ENCODE results near the gene B9D1. TPM values are rescaled to one million over a fixed set of nuclear protein-coding genes. Genes with fewer than 3 reads are reported as not detected.

B9D1 gene
- total RNA-seq, 2 donors from 2014 or later: 10.4 to 53.4 TPM

DNA sequence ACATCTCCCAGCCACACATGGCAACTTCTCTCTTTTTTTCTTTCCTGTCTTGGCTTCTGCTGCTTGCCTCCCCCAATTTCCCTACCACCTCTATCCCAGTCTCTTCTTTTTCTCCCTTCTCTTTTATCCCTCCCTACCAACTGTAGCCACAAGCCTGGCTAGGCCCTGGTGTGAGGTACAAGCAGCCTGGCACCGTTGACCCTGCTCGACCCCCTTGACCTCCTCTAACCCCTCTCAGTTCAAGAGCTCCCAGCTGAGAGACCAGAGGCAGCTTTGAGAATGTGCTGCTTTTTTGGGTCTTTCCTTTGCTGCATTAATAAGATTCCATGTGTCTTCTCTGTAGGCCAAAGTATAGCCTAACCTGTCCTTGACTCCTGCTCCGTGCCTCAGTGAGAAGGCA lies 32.3 kb downstream of the B9D1 start:
- Histone ChIP-seq H3K9me3 (no peaks in the 10 kb centered on the region), H3K27me3 (no peaks in the 10 kb centered on the region), H3K4me3 (no peak overlapping the region), H3K4me1 (no peaks in the 10 kb centered on the region), H3K36me3 (replicated peaks in 1 of 2; ENCODE audit: insufficient read depth in 1 of 2, low read depth in 2 of 2) (no peaks in the 10 kb centered on the region), H3K27ac (no peak overlapping the region)
- intact Hi-C loops (cut with DNase I): no loop called here
- ATAC-seq: no peak
- no peak for TF ChIP-seq POLR2A (IDR thresholded peaks at IDR 0.05)
- TF ChIP-seq, protein P1, sequence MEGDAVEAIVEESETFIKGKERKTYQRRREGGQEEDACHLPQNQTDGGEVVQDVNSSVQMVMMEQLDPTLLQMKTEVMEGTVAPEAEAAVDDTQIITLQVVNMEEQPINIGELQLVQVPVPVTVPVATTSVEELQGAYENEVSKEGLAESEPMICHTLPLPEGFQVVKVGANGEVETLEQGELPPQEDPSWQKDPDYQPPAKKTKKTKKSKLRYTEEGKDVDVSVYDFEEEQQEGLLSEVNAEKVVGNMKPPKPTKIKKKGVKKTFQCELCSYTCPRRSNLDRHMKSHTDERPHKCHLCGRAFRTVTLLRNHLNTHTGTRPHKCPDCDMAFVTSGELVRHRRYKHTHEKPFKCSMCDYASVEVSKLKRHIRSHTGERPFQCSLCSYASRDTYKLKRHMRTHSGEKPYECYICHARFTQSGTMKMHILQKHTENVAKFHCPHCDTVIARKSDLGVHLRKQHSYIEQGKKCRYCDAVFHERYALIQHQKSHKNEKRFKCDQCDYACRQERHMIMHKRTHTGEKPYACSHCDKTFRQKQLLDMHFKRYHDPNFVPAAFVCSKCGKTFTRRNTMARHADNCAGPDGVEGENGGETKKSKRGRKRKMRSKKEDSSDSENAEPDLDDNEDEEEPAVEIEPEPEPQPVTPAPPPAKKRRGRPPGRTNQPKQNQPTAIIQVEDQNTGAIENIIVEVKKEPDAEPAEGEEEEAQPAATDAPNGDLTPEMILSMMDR (IDR thresholded peaks at IDR 0.05): no peak
- DNase-seq: no peak
- 83 to 91% methylated on average over 3 of the region's 3 CpGs for WGBS, 2 donors

DNA sequence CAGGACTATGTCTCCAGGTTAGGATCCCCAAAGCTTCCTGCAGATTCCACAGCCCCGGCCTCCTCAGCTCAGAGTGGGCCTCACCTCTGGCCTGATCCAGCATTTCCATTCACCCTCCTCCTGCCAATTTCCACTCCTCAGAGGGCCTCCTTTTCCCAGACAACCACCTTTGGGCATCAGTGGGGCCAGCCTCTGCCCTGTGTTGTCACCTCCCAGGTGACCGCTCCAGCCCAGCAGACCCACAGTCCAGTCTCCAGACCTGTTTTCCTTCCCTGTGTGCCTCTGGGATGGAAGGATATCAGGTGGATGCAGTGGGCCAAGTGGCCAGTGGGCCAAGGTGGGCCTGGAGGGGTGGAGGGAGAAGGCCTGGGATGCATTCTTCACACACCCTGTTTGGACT lies 32.7 kb downstream of the B9D1 start:
- DNase-seq: no peak
- intact Hi-C loops (cut with DNase I): no loop called here
- Histone ChIP-seq H3K4me3 (no peak overlapping the region), H3K27me3 (no peaks in the 10 kb centered on the region), H3K9me3 (no peaks in the 10 kb centered on the region), H3K27ac (no peak overlapping the region), H3K36me3 (replicated peaks in 1 of 2; ENCODE audit: insufficient read depth in 1 of 2, low read depth in 2 of 2) (no peaks in the 10 kb centered on the region), H3K4me1 (no peaks in the 10 kb centered on the region)
- 94 to 100% methylated on average over 2 of the region's 2 CpGs for WGBS, 2 donors
- ATAC-seq: no peak
- no peak for TF ChIP-seq POLR2A (IDR thresholded peaks at IDR 0.05)
- TF ChIP-seq, protein P1 (IDR thresholded peaks at IDR 0.05): no peak

- Histone ChIP-seq H3K36me3 (replicated peaks in 1 of 2; ENCODE audit: insufficient read depth in 1 of 2, low read depth in 2 of 2) (no peaks in the 10 kb centered on the region), H3K9me3 (no peaks in the 10 kb centered on the region), H3K27me3 (no peaks in the 10 kb centered on the region), H3K27ac (no peak overlapping the region), H3K4me3 (no peak overlapping the region), H3K4me1 (no peaks in the 10 kb centered on the region)
- ATAC-seq: no peak
- no peak for TF ChIP-seq POLR2A (IDR thresholded peaks at IDR 0.05)
- TF ChIP-seq, protein P1 (IDR thresholded peaks at IDR 0.05): no peak
- intact Hi-C loops (cut with DNase I): no loop called here
- 86 to 97% methylated on average over 1 to 2 of the region's 2 CpGs for WGBS, 2 donors
- no peak for DNase-seq
Observed at GRCh38 chr17:19329136-19329535, 33.4 kb downstream of the B9D1 start.

DNA sequence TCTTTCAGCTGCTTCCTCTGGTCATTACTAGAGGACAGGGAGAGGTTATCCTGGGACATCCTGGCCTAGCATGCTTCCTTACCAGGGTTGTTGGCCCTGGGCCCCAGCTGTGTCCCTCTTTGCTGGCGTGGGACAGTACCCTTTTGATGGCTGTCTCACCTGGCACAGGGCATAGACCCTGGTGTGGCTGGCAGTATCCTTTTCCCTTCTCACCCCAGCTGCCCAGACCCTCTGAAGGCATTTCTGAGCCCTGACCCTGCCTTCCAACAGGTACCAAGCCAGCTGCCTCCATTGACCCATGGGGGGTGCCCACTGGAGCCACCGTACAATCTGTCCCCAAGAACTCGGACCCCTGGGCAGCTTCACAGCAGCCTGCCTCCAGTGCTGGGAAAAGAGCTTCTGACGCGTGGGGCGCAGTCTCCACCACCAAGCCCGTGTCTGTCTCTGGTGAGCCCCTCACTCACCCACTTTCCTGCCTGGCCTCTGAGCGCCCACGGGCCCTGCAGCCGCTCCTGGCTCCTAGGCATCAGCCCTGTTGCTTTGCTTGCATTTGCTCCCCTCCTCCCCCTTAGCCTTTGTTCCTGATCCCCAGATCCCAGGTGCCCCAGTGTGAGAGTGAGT lies 34.0 kb downstream of the B9D1 start:
- intact Hi-C loops (cut with DNase I): no loop called here
- TF ChIP-seq, protein P1 (IDR thresholded peaks at IDR 0.05): no peak
- TF ChIP-seq POLR2A (IDR thresholded peaks at IDR 0.05): no peak
- DNase-seq (no peak), ATAC-seq (no peak)
- H3K36me3 ChIP-seq (replicated peaks in 1 of 2; ENCODE audit: insufficient read depth in 1 of 2, low read depth in 2 of 2): no peaks in the 10 kb centered on the region
- H3K4me1 ChIP-seq: no peaks in the 10 kb centered on the region
- 97% methylated on average over 6 to 10 of the region's 10 CpGs for WGBS, 2 donors
- H3K27ac ChIP-seq: no peak overlapping the region
- H3K9me3 ChIP-seq: no peaks in the 10 kb centered on the region
- no peak overlapping the region for H3K4me3 ChIP-seq
- no peaks in the 10 kb centered on the region for H3K27me3 ChIP-seq
